Measurements from ENCODE around the gene NELL1. TPM values are rescaled to one million over a fixed set of nuclear protein-coding genes. Genes with fewer than 3 reads are reported as not detected.

The NELL1 gene
- polyA plus RNA-seq, 2 donors = 0.04 to 0.08 TPM

DNA sequence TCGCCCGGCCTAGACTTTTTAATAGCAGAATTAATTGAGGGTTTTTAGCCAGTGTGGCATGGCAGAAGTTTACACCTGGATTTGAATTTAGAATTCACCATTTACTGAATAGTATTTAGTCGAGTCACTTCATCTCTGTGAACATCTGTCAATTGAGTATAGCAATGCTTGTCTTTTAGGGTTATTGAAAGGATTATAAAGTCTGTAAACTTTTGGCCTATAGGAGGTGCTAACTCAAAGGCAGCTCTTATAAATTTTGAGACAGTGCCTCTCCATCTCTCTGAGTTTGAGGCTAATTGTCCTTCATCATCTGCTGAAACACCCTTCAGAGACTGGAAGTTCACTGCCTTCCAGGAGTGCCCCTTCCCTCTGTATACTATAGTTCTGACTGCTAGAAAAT, 205.0 kb downstream of the NELL1 start:
- H3K27me3 ChIP-seq (ENCODE audit: control insufficient read depth in 1 of 2, insufficient read depth in 2 of 2, low read length in 2 of 2) = no peaks in the 10 kb centered on the region
- H3K4me1 ChIP-seq (ENCODE audit: control insufficient read depth in 2 of 2, insufficient read depth in 2 of 2, low read length in 1 of 2) = no peaks in the 10 kb centered on the region
- H3K9me3 ChIP-seq (ENCODE audit: control insufficient read depth in 2 of 2, insufficient read depth in 1 of 2, low read depth in 1 of 2, low read length in 1 of 2) = no peaks in the 10 kb centered on the region
- H3K36me3 ChIP-seq (ENCODE audit: control insufficient read depth in 2 of 2, insufficient read depth in 2 of 2, low read length in 1 of 2) = no peaks in the 10 kb centered on the region
- WGBS, 2 donors = 89 to 93% methylated on average over 3 of the region's 3 CpGs
- no peak overlapping the region for H3K27ac ChIP-seq (ENCODE audit: low read depth in 2 of 2, low read length in 1 of 2)
- no peak overlapping the region for H3K4me3 ChIP-seq (ENCODE audit: low read depth in 1 of 2, low read length in 2 of 2)

DNA sequence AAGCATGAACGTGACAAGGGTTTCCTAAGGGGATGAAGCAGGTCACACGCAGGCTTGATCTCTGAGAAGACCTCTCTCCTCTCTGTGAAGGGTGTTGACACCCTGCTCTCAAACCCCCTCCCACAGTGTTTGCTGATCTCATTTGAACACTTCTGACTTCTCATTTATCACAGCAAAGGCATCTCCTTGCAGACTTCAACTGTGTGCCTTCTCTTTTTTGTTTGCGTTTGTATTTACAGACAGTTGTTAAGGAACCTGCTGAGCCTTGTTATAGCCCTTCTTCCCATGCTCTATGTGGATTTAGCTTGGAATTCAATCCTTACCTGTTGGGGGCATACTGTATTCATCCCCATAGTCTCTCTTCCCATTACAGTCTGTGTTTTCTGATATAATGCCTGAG, 206.5 kb downstream of the NELL1 start:
- WGBS, 2 donors = 22 to 52% methylated on average over 3 of the region's 3 CpGs
- Histone ChIP-seq H3K4me1 (ENCODE audit: control insufficient read depth in 2 of 2, insufficient read depth in 2 of 2, low read length in 1 of 2) (no peaks in the 10 kb centered on the region), H3K4me3 (ENCODE audit: low read depth in 1 of 2, low read length in 2 of 2) (no peak overlapping the region), H3K27ac (ENCODE audit: low read depth in 2 of 2, low read length in 1 of 2) (no peak overlapping the region), H3K27me3 (ENCODE audit: control insufficient read depth in 1 of 2, insufficient read depth in 2 of 2, low read length in 2 of 2) (no peaks in the 10 kb centered on the region), H3K9me3 (ENCODE audit: control insufficient read depth in 2 of 2, insufficient read depth in 1 of 2, low read depth in 1 of 2, low read length in 1 of 2) (no peaks in the 10 kb centered on the region), H3K36me3 (ENCODE audit: control insufficient read depth in 2 of 2, insufficient read depth in 2 of 2, low read length in 1 of 2) (no peaks in the 10 kb centered on the region)

DNA sequence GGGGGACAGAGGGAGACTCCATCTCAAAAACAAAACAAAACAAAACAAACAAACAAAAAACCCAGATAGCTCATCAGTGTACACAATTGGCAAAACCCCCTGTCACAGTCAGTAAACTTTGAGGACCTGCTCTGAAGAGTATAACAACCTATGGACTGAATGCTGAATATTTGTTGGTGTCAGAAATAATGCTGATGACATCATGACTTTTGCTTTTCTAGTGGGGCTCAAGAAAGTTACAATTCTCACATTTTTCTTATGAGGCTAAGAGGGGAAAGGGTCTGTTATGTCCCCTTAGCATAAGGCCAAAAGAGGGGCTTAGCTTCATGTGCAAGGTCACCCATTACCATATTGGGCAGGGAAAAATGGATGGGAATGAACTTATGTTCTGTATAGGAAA, 207.4 kb downstream of the NELL1 start:
- Histone ChIP-seq H3K4me3 (ENCODE audit: low read depth in 1 of 2, low read length in 2 of 2) (no peak overlapping the region), H3K27me3 (ENCODE audit: control insufficient read depth in 1 of 2, insufficient read depth in 2 of 2, low read length in 2 of 2) (no peaks in the 10 kb centered on the region), H3K27ac (ENCODE audit: low read depth in 2 of 2, low read length in 1 of 2) (no peak overlapping the region), H3K9me3 (ENCODE audit: control insufficient read depth in 2 of 2, insufficient read depth in 1 of 2, low read depth in 1 of 2, low read length in 1 of 2) (no peaks in the 10 kb centered on the region), H3K4me1 (ENCODE audit: control insufficient read depth in 2 of 2, insufficient read depth in 2 of 2, low read length in 1 of 2) (no peaks in the 10 kb centered on the region), H3K36me3 (ENCODE audit: control insufficient read depth in 2 of 2, insufficient read depth in 2 of 2, low read length in 1 of 2) (no peaks in the 10 kb centered on the region)

DNA sequence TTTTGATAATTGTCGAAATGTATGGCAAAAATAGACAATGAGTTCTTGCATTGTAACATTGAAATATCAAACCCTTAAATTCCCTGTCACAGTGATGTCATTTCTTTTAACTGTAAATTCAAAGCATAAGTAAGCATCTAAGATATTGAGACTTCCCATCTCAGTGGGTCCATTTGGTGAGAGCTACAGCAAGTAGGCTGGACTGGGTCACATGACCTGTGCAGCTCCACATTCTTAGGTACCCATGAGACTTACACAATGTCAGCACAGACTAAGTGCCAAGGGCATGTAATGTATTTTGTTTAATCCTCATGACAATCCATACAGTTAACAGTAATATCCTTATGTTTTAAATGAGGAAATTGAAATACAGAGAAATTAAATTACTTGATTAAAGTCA, 210.7 kb downstream of the NELL1 start:
- Histone ChIP-seq H3K27ac (ENCODE audit: low read depth in 2 of 2, low read length in 1 of 2) (no peak overlapping the region), H3K4me3 (ENCODE audit: low read depth in 1 of 2, low read length in 2 of 2) (no peak overlapping the region), H3K4me1 (ENCODE audit: control insufficient read depth in 2 of 2, insufficient read depth in 2 of 2, low read length in 1 of 2) (no peaks in the 10 kb centered on the region), H3K27me3 (ENCODE audit: control insufficient read depth in 1 of 2, insufficient read depth in 2 of 2, low read length in 2 of 2) (no peaks in the 10 kb centered on the region), H3K36me3 (ENCODE audit: control insufficient read depth in 2 of 2, insufficient read depth in 2 of 2, low read length in 1 of 2) (no peaks in the 10 kb centered on the region), H3K9me3 (ENCODE audit: control insufficient read depth in 2 of 2, insufficient read depth in 1 of 2, low read depth in 1 of 2, low read length in 1 of 2) (no peaks in the 10 kb centered on the region)
- 67 to 85% methylated on average over 1 of the region's 1 CpG for WGBS, 2 donors

DNA sequence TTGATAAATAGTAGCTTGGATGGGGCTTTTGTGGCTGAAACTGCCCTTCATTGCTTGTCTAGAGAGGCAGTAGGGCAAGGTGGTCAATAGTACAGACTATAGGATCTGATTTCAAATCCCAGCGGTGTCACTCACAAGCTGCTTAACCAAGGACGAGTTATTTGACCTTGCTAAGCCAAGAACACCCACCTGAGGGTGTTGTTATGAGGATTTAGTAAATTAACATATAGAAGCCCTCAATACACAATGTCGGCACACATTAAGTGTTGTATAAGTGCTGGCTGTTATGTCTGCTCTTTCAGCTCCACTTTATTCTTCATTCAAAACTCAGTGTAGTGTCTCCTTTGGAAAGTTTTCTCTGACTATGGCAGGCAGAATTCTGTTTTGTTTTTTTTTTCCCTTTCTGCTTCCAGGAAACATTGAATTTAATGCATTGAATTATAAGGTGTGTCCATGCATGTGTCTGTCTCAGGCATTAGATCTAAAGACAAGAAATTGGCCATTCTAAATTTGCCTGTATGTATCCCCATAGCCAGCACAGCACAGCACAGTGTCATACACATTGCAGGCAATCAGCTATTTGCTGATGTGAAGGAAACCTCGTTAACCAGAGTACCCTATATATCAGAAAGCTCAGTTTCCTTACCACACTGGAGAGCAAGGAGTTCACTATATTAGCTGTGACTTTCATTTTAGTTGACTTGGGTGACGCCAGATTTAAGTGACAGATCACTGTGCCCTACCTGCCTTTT, 212.1 kb downstream of the NELL1 start:
- H3K27ac ChIP-seq (ENCODE audit: low read depth in 2 of 2, low read length in 1 of 2) = no peak overlapping the region
- 40 to 50% methylated on average over 5 of the region's 5 CpGs for WGBS, 2 donors
- H3K9me3 ChIP-seq (ENCODE audit: control insufficient read depth in 2 of 2, insufficient read depth in 1 of 2, low read depth in 1 of 2, low read length in 1 of 2) = no peaks in the 10 kb centered on the region
- H3K4me1 ChIP-seq (ENCODE audit: control insufficient read depth in 2 of 2, insufficient read depth in 2 of 2, low read length in 1 of 2) = no peaks in the 10 kb centered on the region
- no peaks in the 10 kb centered on the region for H3K27me3 ChIP-seq (ENCODE audit: control insufficient read depth in 1 of 2, insufficient read depth in 2 of 2, low read length in 2 of 2)
- H3K36me3 ChIP-seq (ENCODE audit: control insufficient read depth in 2 of 2, insufficient read depth in 2 of 2, low read length in 1 of 2) = no peaks in the 10 kb centered on the region
- H3K4me3 ChIP-seq (ENCODE audit: low read depth in 1 of 2, low read length in 2 of 2) = no peak overlapping the region

DNA sequence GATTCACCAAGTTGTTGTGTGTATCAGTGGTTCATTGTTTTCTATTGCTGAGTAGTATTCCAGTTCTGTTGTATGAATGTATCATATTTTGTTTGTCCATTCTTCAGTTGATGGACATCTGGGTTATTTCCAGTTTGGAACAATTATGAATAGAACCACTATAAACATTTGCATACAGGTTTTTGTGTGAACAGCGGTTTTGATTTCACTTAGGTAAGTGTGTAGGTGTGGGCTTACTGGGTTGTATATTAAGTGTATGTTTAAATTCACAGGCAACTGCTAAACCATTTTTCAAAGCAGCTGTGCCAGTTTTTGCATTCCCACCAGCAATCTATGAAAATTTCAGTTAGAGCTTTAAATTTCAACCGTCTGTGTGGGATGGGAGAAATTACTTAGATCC, 217.8 kb downstream of the NELL1 start:
- Histone ChIP-seq H3K9me3 (ENCODE audit: control insufficient read depth in 2 of 2, insufficient read depth in 1 of 2, low read depth in 1 of 2, low read length in 1 of 2) (no peaks in the 10 kb centered on the region), H3K4me1 (ENCODE audit: control insufficient read depth in 2 of 2, insufficient read depth in 2 of 2, low read length in 1 of 2) (no peaks in the 10 kb centered on the region), H3K27ac (ENCODE audit: low read depth in 2 of 2, low read length in 1 of 2) (no peak overlapping the region), H3K27me3 (ENCODE audit: control insufficient read depth in 1 of 2, insufficient read depth in 2 of 2, low read length in 2 of 2) (no peaks in the 10 kb centered on the region), H3K36me3 (ENCODE audit: control insufficient read depth in 2 of 2, insufficient read depth in 2 of 2, low read length in 1 of 2) (no peaks in the 10 kb centered on the region), H3K4me3 (ENCODE audit: low read depth in 1 of 2, low read length in 2 of 2) (no peak overlapping the region)
- WGBS, 2 donors = 86 to 87% methylated on average over 2 of the region's 2 CpGs

DNA sequence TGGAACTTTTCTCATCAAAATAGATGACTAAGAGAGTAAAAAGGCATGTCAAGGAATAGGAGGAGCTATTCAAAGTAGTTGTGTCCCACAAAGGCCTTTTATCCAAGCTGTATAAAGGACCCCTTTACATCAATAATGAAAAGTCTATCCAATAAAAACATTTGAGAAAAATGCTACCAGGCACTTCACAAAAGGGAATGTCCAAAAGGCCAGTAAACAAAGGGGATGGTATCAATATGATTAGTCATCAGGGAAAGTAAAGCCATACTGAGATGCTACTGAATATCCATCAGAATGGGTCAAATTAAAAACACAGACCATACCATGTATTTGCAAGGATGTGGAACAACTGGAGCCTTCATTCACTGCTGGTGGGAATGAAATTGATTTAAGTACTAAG, 224.9 kb downstream of the NELL1 start:
- no peak overlapping the region for H3K27ac ChIP-seq (ENCODE audit: low read depth in 2 of 2, low read length in 1 of 2)
- H3K4me3 ChIP-seq (ENCODE audit: low read depth in 1 of 2, low read length in 2 of 2) = no peak overlapping the region
- no peaks in the 10 kb centered on the region for H3K27me3 ChIP-seq (ENCODE audit: control insufficient read depth in 1 of 2, insufficient read depth in 2 of 2, low read length in 2 of 2)
- no peaks in the 10 kb centered on the region for H3K36me3 ChIP-seq (ENCODE audit: control insufficient read depth in 2 of 2, insufficient read depth in 2 of 2, low read length in 1 of 2)
- H3K9me3 ChIP-seq (ENCODE audit: control insufficient read depth in 2 of 2, insufficient read depth in 1 of 2, low read depth in 1 of 2, low read length in 1 of 2) = no peaks in the 10 kb centered on the region
- H3K4me1 ChIP-seq (ENCODE audit: control insufficient read depth in 2 of 2, insufficient read depth in 2 of 2, low read length in 1 of 2) = no peaks in the 10 kb centered on the region

DNA sequence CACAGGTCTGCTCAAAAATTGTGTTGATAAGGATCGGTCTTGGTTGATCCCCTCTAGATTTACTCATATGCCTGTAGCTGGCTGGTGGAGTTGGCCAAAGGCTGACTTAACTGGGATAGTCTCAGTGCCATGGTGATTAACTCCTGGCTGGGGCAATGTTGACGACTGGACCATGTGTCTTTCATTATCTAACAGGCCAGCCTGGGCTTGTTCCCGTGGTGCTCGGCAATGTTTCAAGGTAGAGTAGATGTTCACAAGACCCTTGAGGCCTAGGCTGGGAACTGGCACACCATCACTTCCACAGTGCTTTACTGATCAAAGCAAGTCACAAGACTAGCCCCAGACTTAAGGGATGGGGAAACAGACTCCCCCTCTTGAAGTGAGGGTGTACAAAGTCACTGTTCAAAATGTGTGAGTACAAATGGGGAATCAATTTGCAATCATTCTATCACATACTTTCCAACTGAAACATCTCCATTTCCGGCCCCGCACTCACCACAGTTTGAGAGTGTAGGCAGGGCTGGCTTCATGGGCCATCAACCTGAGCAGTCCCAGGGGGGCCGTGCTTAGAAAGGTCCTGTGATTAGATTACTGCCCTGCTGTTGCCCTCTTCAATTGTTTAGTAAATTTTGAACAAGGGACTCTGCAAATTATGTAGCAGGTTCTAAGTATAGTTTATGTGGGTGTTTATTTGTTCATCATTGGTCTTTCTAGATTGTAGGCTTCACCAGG, 240.8 kb downstream of the NELL1 start:
- 76 to 80% methylated on average over 7 of the region's 7 CpGs for WGBS, 2 donors
- H3K27me3 ChIP-seq (ENCODE audit: control insufficient read depth in 1 of 2, insufficient read depth in 2 of 2, low read length in 2 of 2) = no peaks in the 10 kb centered on the region
- H3K27ac ChIP-seq (ENCODE audit: low read depth in 2 of 2, low read length in 1 of 2) = no peak overlapping the region
- no peak overlapping the region for H3K4me3 ChIP-seq (ENCODE audit: low read depth in 1 of 2, low read length in 2 of 2)
- no peaks in the 10 kb centered on the region for H3K36me3 ChIP-seq (ENCODE audit: control insufficient read depth in 2 of 2, insufficient read depth in 2 of 2, low read length in 1 of 2)
- H3K4me1 ChIP-seq (ENCODE audit: control insufficient read depth in 2 of 2, insufficient read depth in 2 of 2, low read length in 1 of 2) = no peaks in the 10 kb centered on the region
- H3K9me3 ChIP-seq (ENCODE audit: control insufficient read depth in 2 of 2, insufficient read depth in 1 of 2, low read depth in 1 of 2, low read length in 1 of 2) = no peaks in the 10 kb centered on the region

DNA sequence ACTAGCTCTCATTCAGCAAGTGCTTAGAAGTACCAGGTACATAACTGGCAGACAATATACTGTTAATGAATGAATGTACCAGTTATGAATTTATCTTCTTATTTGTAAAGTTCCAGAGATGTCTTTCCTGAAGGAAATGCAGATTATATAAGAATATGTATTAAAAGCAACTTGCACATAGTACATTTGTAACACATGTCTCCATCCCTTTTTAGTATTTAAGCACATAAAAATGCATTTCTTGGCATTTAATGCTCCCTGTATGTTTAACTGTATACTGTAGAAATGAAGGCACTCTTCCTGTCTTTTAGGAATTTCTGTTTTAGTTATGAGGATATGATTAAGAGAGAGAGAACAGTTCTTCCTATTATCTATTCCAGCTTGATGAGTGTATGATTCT, 241.3 kb downstream of the NELL1 start:
- Histone ChIP-seq H3K27ac (ENCODE audit: low read depth in 2 of 2, low read length in 1 of 2) (no peak overlapping the region), H3K9me3 (ENCODE audit: control insufficient read depth in 2 of 2, insufficient read depth in 1 of 2, low read depth in 1 of 2, low read length in 1 of 2) (no peaks in the 10 kb centered on the region), H3K27me3 (ENCODE audit: control insufficient read depth in 1 of 2, insufficient read depth in 2 of 2, low read length in 2 of 2) (no peaks in the 10 kb centered on the region), H3K4me3 (ENCODE audit: low read depth in 1 of 2, low read length in 2 of 2) (no peak overlapping the region), H3K4me1 (ENCODE audit: control insufficient read depth in 2 of 2, insufficient read depth in 2 of 2, low read length in 1 of 2) (no peaks in the 10 kb centered on the region), H3K36me3 (ENCODE audit: control insufficient read depth in 2 of 2, insufficient read depth in 2 of 2, low read length in 1 of 2) (no peaks in the 10 kb centered on the region)

All from esophagus (tissue), 2 donors.